Chondrocyte (in vitro differentiated cells): ENCODE results near the gene PTPMT1. TPM values are rescaled to one million over a fixed set of nuclear protein-coding genes. Genes with fewer than 3 reads are reported as not detected.
"Not testable (repeated sequence)": the region's sequence is repeated elsewhere in the genome, so short reads cannot be mapped to it uniquely, and the experiment has no call there.

ENCODE experiments used
- DNase-seq: peaks from one replicate; pipeline ENCODE4 v3.0.0; 2021; ENCODE audit warnings: mixed read lengths, low spot score
- H3K27ac Mint-ChIP-seq: one replicate; pipeline ENCODE4 v1.8.0; 2021; ENCODE audit warnings: mild to moderate bottlenecking, moderate library complexity, mixed read lengths; ENCODE audit not compliant: unreplicated experiment
- H3K27me3 Mint-ChIP-seq: 2 replicates; pipeline ENCODE4 v1.8.0; 2021; ENCODE audit warnings: low read depth, mixed read lengths
- H3K36me3 Mint-ChIP-seq: 2 replicates; pipeline ENCODE4 v1.8.0; 2021; ENCODE audit warnings: low read depth, mixed read lengths
- H3K4me1 Mint-ChIP-seq: 2 replicates; pipeline ENCODE4 v1.8.0; 2021; ENCODE audit warnings: low read depth, mild to moderate bottlenecking, mixed read lengths
- H3K4me3 Mint-ChIP-seq: one replicate; pipeline ENCODE4 v1.8.0; 2021; ENCODE audit warnings: mild to moderate bottlenecking, moderate library complexity, mixed read lengths; ENCODE audit not compliant: unreplicated experiment
- H3K9me3 Mint-ChIP-seq: 2 replicates; pipeline ENCODE4 v1.8.0; 2021; ENCODE audit warnings: low read depth, mixed read lengths
- CTCF ChIP-seq: fragments of 200-600 bp; sonication (generic); IDR thresholded peaks from 2 replicates; pipeline ENCODE4 v1.5.0; 2021; ENCODE audit warnings: antibody characterized with exemption, mild to moderate bottlenecking, moderate library complexity
- total RNA-seq: library from RNA; stranded (reverse); gene quantifications from 3 replicates; pipeline ENCODE4 v1.2.1, GENCODE V29; 2021

PTPMT1 gene
- total RNA-seq, 1 donor from 2014 or later: 43.5 TPM

GRCh38 chr11:47550288-47551047, 14.9 kb upstream of the PTPMT1 start:
- peak overlapping the region; percentile 98 for H3K27ac Mint-ChIP-seq
- H3K4me1 Mint-ChIP-seq: peaks cover 38% of the 10 kb centered on the region
- peak; percentile 30 for DNase-seq
- no peaks in the 10 kb centered on the region for H3K9me3 Mint-ChIP-seq
- peaks cover 1% of the 10 kb centered on the region for H3K36me3 Mint-ChIP-seq
- no peak for TF ChIP-seq CTCF
- no peaks in the 10 kb centered on the region for H3K27me3 Mint-ChIP-seq
- no peak overlapping the region for H3K4me3 Mint-ChIP-seq

GRCh38 chr11:47551086-47551485, 14.3 kb upstream of the PTPMT1 start:
- H3K4me3 Mint-ChIP-seq: peak overlapping the region; percentile 98
- peak; percentile 62 for TF ChIP-seq CTCF
- no peaks in the 10 kb centered on the region for H3K9me3 Mint-ChIP-seq
- H3K36me3 Mint-ChIP-seq: peaks cover 1% of the 10 kb centered on the region
- peak overlapping the region; percentile 98 for H3K27ac Mint-ChIP-seq
- no peaks in the 10 kb centered on the region for H3K27me3 Mint-ChIP-seq
- H3K4me1 Mint-ChIP-seq: peaks cover 38% of the 10 kb centered on the region
- no peak for DNase-seq

- DNase-seq: no peak
- H3K4me3 Mint-ChIP-seq: peak overlapping the region; percentile 98
- no peak for TF ChIP-seq CTCF
These were observed 13.3 kb upstream of the PTPMT1 start for GRCh38 chr11:47552056-47552565.

GRCh38 chr11:47552566-47553405, 12.6 kb upstream of the PTPMT1 start, which contains the start of gene CELF1:
CELF1 (minus strand) TSS chr11:47553132; CDS start chr11:47499523, 53,609 bp downstream.
- H3K4me3 Mint-ChIP-seq: peak within 1 kb of the TSS; percentile 98
- no peaks in the 10 kb centered on the region for H3K36me3 Mint-ChIP-seq
- H3K4me1 Mint-ChIP-seq: peaks cover 35% of the 10 kb centered on the region
- no peaks in the 10 kb centered on the region for H3K9me3 Mint-ChIP-seq
- peak; percentile 96 for TF ChIP-seq CTCF
- H3K27me3 Mint-ChIP-seq: no peaks in the 10 kb centered on the region
- peak within 1 kb of the TSS; percentile 98 for H3K27ac Mint-ChIP-seq
- peak; percentile 97 for DNase-seq

More at GRCh38 chr11:47552056-47552565, 13.3 kb upstream of the PTPMT1 start:
- Mint-ChIP-seq H3K36me3 (peaks cover 1% of the 10 kb centered on the region), H3K4me1 (peaks cover 38% of the 10 kb centered on the region), H3K9me3 (no peaks in the 10 kb centered on the region), H3K27me3 (no peaks in the 10 kb centered on the region), H3K27ac (peak overlapping the region; percentile 98)

GRCh38 chr11:47553406-47553743, 12.0 kb upstream of the PTPMT1 start:
- Mint-ChIP-seq H3K27me3 (no peaks in the 10 kb centered on the region), H3K36me3 (no peaks in the 10 kb centered on the region), H3K9me3 (no peaks in the 10 kb centered on the region), H3K27ac (peak overlapping the region; percentile 90), H3K4me1 (peaks cover 31% of the 10 kb centered on the region), H3K4me3 (peak overlapping the region; percentile 81)
- no peak for DNase-seq
- peak; percentile 74 for TF ChIP-seq CTCF

GRCh38 chr11:47557004-47557403, 8.4 kb upstream of the PTPMT1 start:
- DNase-seq, H3K36me3 Mint-ChIP-seq, H3K27ac Mint-ChIP-seq, H3K4me1 Mint-ChIP-seq, H3K9me3 Mint-ChIP-seq, H3K4me3 Mint-ChIP-seq, H3K27me3 Mint-ChIP-seq: not testable (repeated sequence)
